Astrocyte of the spinal cord (primary cell): ENCODE results near the gene ZNF213.
A peak's percentile ranks its signal among the peaks of the same experiment; 100 is the strongest.

Experiments used
- DNase-seq: peaks from one replicate; pipeline ENCODE4 v3.0.0; 2011; ENCODE audit warnings: low read depth, low spot score
- H3K4me3 ChIP-seq: 2 replicates; pipeline ENCODE4 v1.5.1; 2011; ENCODE audit warnings: low read depth, mild to moderate bottlenecking, low read length, moderate library complexity
- in situ Hi-C: cut with HindIII; loops from 2 replicates; pipeline ENCODE4 v1.10.0; 2017; ENCODE audit warnings: low sequenced_read_pairs
- TF ChIP-seq, protein P1 (sequence below): IDR thresholded peaks from 2 replicates; pipeline ENCODE4 v1.5.1; 2012; ENCODE audit warnings: low read depth, mild to moderate bottlenecking, low read length, inconsistent platforms

The ZNF213 gene

DNA sequence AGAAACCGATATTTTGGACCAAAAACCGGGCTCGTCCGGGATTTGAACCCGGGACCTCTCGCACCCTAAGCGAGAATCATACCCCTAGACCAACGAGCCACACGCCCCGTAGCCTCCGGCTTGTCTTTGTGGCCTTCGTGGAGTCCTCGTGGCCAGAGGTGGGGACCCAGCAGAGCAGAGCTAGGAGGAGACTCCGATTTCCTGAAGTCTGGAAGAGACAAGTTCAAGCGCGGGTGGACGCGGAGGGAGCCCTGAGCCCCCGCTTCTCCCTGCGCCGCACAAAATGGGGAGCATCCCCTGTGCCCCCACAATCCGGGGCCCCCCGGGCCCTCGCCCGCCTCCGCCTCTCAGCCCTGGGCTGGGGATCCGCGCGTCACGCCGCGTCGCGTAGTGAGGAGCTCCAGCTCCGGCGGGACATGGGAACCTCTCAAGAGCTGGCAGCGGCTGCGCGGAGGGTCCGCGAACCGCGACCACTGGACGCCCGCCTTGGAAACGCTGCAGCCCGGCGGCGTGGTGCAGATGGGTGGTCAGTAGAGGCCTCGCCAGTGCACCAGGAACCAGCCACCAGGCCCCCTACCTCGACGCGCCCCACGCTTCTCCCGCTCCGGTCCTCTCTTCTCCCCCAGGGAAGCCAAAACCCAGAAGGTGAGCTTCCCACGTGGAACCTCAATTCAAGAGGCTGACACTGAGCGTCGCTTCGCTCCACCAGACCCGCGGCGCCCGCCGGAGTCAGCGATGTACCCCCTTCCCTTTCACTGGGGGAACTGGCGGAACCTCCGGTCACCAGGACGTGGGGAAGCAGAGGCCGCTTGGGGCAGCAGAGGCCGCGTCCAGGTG lies 48.0 kb downstream of the ZNF213 start:
- TF ChIP-seq, protein P1, sequence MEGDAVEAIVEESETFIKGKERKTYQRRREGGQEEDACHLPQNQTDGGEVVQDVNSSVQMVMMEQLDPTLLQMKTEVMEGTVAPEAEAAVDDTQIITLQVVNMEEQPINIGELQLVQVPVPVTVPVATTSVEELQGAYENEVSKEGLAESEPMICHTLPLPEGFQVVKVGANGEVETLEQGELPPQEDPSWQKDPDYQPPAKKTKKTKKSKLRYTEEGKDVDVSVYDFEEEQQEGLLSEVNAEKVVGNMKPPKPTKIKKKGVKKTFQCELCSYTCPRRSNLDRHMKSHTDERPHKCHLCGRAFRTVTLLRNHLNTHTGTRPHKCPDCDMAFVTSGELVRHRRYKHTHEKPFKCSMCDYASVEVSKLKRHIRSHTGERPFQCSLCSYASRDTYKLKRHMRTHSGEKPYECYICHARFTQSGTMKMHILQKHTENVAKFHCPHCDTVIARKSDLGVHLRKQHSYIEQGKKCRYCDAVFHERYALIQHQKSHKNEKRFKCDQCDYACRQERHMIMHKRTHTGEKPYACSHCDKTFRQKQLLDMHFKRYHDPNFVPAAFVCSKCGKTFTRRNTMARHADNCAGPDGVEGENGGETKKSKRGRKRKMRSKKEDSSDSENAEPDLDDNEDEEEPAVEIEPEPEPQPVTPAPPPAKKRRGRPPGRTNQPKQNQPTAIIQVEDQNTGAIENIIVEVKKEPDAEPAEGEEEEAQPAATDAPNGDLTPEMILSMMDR: peak; percentile 45
- peak overlapping the region; percentile 46 for H3K4me3 ChIP-seq
- DNase-seq: peak; percentile 39
- in situ Hi-C loops: no loop called here

DNA sequence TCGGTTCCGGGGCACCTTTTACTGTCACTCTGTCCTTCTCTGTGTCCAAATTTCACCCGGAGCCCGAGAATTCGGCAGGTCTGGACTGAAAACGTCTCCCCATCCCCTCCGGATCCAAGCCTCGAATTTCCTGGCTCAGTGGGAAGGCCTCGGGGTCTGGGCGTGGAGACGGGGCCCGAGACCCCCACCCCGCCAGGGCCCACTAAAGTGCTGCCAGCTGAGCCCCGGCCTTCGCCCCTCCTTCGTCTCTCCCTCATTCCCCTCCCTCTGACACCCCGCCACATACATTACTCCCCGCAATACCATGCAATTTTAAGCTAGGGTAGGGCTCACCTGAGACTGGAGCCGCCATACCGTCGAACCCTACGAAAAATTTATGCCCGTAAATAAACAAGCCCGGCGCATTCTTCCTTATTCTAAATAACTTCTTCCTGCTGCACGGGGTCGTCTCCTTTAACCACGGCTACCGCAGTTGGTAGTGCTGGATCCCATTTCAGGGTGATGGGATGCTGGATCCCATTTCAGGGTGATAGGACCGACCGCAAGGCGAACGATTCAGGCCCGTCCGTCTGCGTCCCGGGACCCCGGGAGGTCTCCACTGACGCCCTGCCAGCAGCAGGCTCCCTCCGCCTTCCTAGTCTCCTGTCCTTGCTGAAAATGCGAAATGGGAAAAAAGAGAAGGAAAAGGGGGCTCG lies 48.8 kb downstream of the ZNF213 start:
- in situ Hi-C loops: no loop called here
- H3K4me3 ChIP-seq: peak overlapping the region; percentile 46
- DNase-seq: no peak
- TF ChIP-seq, protein P1: no peak

DNA sequence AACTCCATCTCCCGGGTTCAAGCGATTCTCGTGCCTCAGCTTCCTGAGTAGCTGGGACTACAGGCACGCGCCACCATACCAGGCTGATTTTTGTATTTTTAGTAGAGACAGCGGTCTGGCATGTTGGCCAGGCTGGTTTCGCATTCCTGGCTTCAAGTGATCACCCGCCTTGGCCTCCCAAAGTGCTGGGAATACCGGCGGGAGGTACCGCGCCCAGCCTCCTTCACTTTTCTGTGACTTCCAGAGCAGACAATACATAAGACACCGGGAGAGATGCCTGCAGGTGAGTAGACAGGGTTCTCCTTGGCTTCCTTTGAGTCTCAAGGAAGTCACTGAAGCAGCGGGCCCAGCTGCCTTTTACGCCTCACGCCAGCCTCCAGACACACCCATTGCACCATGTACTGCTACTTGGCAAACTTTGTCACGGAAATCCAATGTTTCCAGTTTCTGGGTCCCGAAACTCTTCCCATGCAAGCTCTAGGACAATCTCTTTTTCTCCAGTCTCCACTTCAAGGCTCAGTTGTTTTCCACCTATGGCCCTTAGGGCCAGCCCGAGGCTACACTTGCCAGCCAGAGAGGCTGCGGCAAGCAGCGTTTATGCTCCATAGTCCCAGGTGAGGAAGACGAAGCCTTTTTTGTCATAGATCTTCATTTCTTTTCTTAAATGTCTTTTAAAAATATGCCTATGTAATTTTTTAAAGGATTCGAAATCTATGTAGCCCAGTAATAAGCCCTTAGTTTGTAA lies 52.3 kb downstream of the ZNF213 start:
- DNase-seq: no peak

DNA sequence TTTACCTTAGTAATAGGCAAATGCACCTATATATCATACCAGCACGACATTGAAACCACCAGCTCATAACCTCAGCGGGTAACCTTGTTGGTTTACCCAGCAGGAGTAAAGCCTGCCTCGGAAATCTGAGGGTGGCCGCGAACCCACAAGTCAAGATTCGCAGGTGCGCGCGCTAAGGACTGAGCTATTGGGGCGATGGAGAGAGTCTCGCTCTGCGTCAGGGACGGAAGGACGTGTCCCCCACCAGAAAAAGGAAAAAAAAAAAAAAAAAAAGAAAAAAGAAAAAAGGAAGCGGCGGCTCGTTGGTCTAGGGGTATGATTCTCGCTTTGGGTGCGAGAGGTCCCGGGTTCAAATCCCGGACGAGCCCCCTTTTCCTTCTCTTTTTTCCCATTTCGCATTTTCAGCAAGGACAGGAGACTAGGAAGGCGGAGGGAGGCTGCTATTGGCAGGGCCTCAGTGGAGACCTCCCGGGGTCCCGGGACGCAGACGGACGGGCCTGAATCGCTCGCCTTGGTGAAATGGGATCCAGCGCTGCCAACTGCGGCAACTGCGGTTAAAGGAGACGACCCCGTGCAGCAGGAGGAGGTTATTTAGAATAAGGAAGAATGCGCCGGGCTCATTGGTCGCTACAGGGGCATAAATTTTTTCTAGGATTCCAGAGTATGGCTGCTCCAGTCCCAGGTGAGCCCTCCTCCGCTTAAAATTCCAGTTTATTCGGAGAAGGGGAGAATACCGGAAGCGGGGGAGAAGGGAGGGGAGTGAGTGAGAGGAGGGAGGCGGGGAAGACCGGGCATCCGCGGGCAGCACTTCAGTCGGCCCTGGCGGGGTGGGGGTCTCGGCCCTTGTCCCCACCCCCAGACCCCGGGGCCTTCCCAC lies 53.2 kb downstream of the ZNF213 start, which contains the start of gene OR1F1:
Gene OR1F1 (plus strand): TSS at position 407 of the 877 bp plus-strand sequence.
- DNase-seq: peak; percentile 68
- TF ChIP-seq, protein P1: no peak
- peak within 1 kb of the TSS; percentile 55 for H3K4me3 ChIP-seq
- in situ Hi-C loops: no loop called here

More for the DNA sequence above, 52.3 kb downstream of the ZNF213 start:
- no peak overlapping the region for H3K4me3 ChIP-seq
- in situ Hi-C loops: no loop called here
- TF ChIP-seq, protein P1: no peak

DNA sequence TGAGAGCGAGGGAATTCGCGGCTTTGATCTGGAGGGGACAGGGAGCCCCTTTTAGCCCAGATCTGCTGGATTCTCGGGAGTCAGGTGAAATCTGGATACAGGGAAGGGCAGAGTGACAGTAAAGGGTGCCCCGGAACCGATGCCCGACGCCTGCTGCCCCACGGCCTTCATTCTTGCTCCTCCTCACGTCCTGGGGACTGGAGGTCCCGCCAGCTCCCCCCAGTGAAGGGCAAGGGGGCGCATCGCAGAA lies 53.8 kb downstream of the ZNF213 start:
- in situ Hi-C loops: no loop called here
- peak overlapping the region; percentile 55 for H3K4me3 ChIP-seq
- peak; percentile 23 for DNase-seq
- TF ChIP-seq, protein P1: no peak
